ENCODE data around the gene MUC5AC.
"Not testable (repeated sequence)": the region's sequence is repeated elsewhere in the genome, so short reads cannot be mapped to it uniquely, and the experiment has no call there.

The MUC5AC gene

GRCh38 chr11:1177771-1178090, 20.0 kb downstream of the MUC5AC start:
- no peak for DNase-seq (ENCODE audit: low read depth)

GRCh38 chr11:1178201-1178885, 20.6 kb downstream of the MUC5AC start:
- no peak for DNase-seq (ENCODE audit: low read depth)

GRCh38 chr11:1178906-1179305, 21.2 kb downstream of the MUC5AC start:
- DNase-seq (ENCODE audit: low read depth): no peak

- no peak for DNase-seq (ENCODE audit: low read depth)
Measured at GRCh38 chr11:1179641-1180040, 21.9 kb downstream of the MUC5AC start.

GRCh38 chr11:1180171-1180570, 22.4 kb downstream of the MUC5AC start:
- no peak for DNase-seq (ENCODE audit: low read depth)

GRCh38 chr11:1180947-1181391, 23.2 kb downstream of the MUC5AC start:
- DNase-seq (ENCODE audit: low read depth): no peak

GRCh38 chr11:1181420-1181819, 23.7 kb downstream of the MUC5AC start:
- DNase-seq (ENCODE audit: low read depth): no peak

GRCh38 chr11:1181853-1182535, 24.2 kb downstream of the MUC5AC start:
- DNase-seq (ENCODE audit: low read depth): no peak

GRCh38 chr11:1184139-1184538, 26.4 kb downstream of the MUC5AC start:
- not testable (repeated sequence) for DNase-seq (ENCODE audit: low read depth)

- DNase-seq (ENCODE audit: low read depth): not testable (repeated sequence)
Measured at GRCh38 chr11:1188451-1189130, 30.8 kb downstream of the MUC5AC start.

GRCh38 chr11:1189816-1190215, 32.1 kb downstream of the MUC5AC start:
- not testable (repeated sequence) for DNase-seq (ENCODE audit: low read depth)

GRCh38 chr11:1191786-1192470, 34.2 kb downstream of the MUC5AC start:
- DNase-seq (ENCODE audit: low read depth): not testable (repeated sequence)

GRCh38 chr11:1192741-1193325, 35.1 kb downstream of the MUC5AC start:
- DNase-seq (ENCODE audit: low read depth): no peak

GRCh38 chr11:1193326-1194230, 35.8 kb downstream of the MUC5AC start:
- DNase-seq (ENCODE audit: low read depth): no peak

- DNase-seq (ENCODE audit: low read depth): no peak
Measured at GRCh38 chr11:1194231-1194976, 36.7 kb downstream of the MUC5AC start.

- DNase-seq (ENCODE audit: low read depth): no peak
Measured at GRCh38 chr11:1194977-1195681, 37.4 kb downstream of the MUC5AC start.

GRCh38 chr11:1195682-1196515, 38.1 kb downstream of the MUC5AC start:
- DNase-seq (ENCODE audit: low read depth): no peak

GRCh38 chr11:1196516-1197391, 39.0 kb downstream of the MUC5AC start:
- DNase-seq (ENCODE audit: low read depth): no peak

Measured in T-helper 22 cell (primary cell).